RKO (cell line): ENCODE results near the gene ZNF232.
A peak's percentile ranks its signal among the peaks of the same experiment; 100 is the strongest.
"Not testable (repeated sequence)": the region's sequence is repeated elsewhere in the genome, so short reads cannot be mapped to it uniquely, and the experiment has no call there.

Experiments used
- DNase-seq: peaks from one replicate; pipeline ENCODE4 v3.0.0-alpha.2; 2016; ENCODE audit warnings: low spot score

ZNF232 gene

GRCh38 chr17:5097101-5097834, 14.4 kb downstream of the ZNF232 start:
- DNase-seq: no peak

- DNase-seq: no peak
Measured at GRCh38 chr17:5096731-5097100, 15.0 kb downstream of the ZNF232 start.

- DNase-seq: no peak
Measured at GRCh38 chr17:5092218-5093010, 19.3 kb downstream of the ZNF232 start.

- peak; percentile 40 for DNase-seq
Measured at GRCh38 chr17:5080591-5080990, 31.1 kb downstream of the ZNF232 start.

- no peak for DNase-seq
Measured at GRCh38 chr17:5078106-5079028, 33.3 kb downstream of the ZNF232 start, which contains the start of gene ZFP3. ZFP3 (plus strand) TSS chr17:5078467; CDS start chr17:5091505, 13,038 bp downstream.

GRCh38 chr17:5077781-5078105, 33.9 kb downstream of the ZNF232 start:
- no peak for DNase-seq

- not testable (repeated sequence) for DNase-seq
Measured at GRCh38 chr17:5077275-5077674, 34.4 kb downstream of the ZNF232 start.

- not testable (repeated sequence) for DNase-seq
Measured at GRCh38 chr17:5075472-5075871, 36.2 kb downstream of the ZNF232 start.

GRCh38 chr17:5069724-5070123, 42.0 kb downstream of the ZNF232 start:
- DNase-seq: no peak

- DNase-seq: no peak
Measured at GRCh38 chr17:5068236-5068635, 43.4 kb downstream of the ZNF232 start.

- no peak for DNase-seq
Measured at GRCh38 chr17:5065227-5065744, 46.4 kb downstream of the ZNF232 start.
